Heart right ventricle (tissue), 16 donors: ENCODE results near the gene ZNF573. TPM values are rescaled to one million over a fixed set of nuclear protein-coding genes. Genes with fewer than 3 reads are reported as not detected.

ENCODE experiments used
- ATAC-seq, 8 donors: fragments of 200-7000 bp; cut with Tn5 transposase; one replicate each; pipeline ENCODE4 v1.9.1; 2020; ENCODE audit warnings: mild to moderate bottlenecking in 8 of 8, moderate library complexity in 8 of 8, moderate number of reproducible peaks in 1 of 8
- DNase-seq, 2 donors: peaks; one replicate each; pipeline ENCODE4 v3.0.0-alpha.2; 2020
- H3K27ac ChIP-seq, 10 donors: fragments of 200-600 bp; sonication (generic) in 2 of 10; one replicate each; pipeline versions ENCODE4 v1.5.0 to v1.8.0; 2020 to 2022; ENCODE audit warnings: mild to moderate bottlenecking in 3 of 10
- H3K27me3 ChIP-seq, 7 donors: fragments of 200-600 bp; one replicate each; pipeline ENCODE4 v1.8.0; 2021 to 2022; ENCODE audit warnings: mild to moderate bottlenecking in 2 of 7
- H3K36me3 ChIP-seq, 9 donors: fragments of 200-600 bp; sonication (generic) in 1 of 9; one replicate each; pipeline versions ENCODE4 v1.5.0 to v1.8.0; 2020 to 2022; ENCODE audit warnings: mild to moderate bottlenecking in 2 of 9
- H3K4me1 ChIP-seq, 9 donors: fragments of 200-600 bp; sonication (generic) in 1 of 9; one replicate each; pipeline versions ENCODE4 v1.5.0 to v1.8.0; 2020 to 2022; ENCODE audit warnings: mild to moderate bottlenecking in 4 of 9
- H3K4me3 ChIP-seq, 10 donors: fragments of 200-600 bp; sonication (generic) in 2 of 10; one replicate each; pipeline versions ENCODE4 v1.5.0 to v1.8.0; 2020 to 2022; ENCODE audit warnings: mild to moderate bottlenecking in 7 of 10, moderate library complexity in 2 of 10
- H3K9me3 ChIP-seq, 11 donors: fragments of 200-600 bp in 10 of 11; sonication (generic) in 2 of 11; one replicate each; pipeline versions ENCODE4 v1.5.0 to v1.8.0; 2013 to 2022; ENCODE audit warnings: mild to moderate bottlenecking in 2 of 11, control low read depth in 1 of 11, moderate library complexity in 1 of 11
- CTCF ChIP-seq, 9 donors: fragments of 200-600 bp; sonication (generic) in 2 of 9; IDR thresholded peaks; one replicate each; pipeline versions ENCODE4 v1.5.0 to v1.8.0; 2021 to 2022; ENCODE audit warnings: antibody characterized with exemption in 9 of 9, mild to moderate bottlenecking in 5 of 9, moderate library complexity in 1 of 9
- WGBS, 2 donors: extraction: QIAGEN DNeasy Blood & Tissue Kit; methylation state at CpG; one replicate each; pipeline ENCODE4 v1.1.7; 2013; ENCODE audit warnings: inconsistent platforms in 1 of 2; 5-methylcytosine and 5-hydroxymethylcytosine counted together
- intact Hi-C, 10 donors: fragments of 100-400 bp; cut with DNase I; formaldehyde crosslinking; loops; one replicate each; pipeline versions ENCODE4 v1.11.1 to v1.14.2; 2022
- polyA plus RNA-seq, 2 donors: library from polyadenylated mRNA; stranded (reverse); fragments of 200-250 nt; gene quantifications; one replicate each; pipeline ENCODE4 v1.2.3, GENCODE V29; 2013
- total RNA-seq, 10 donors: library from RNA; stranded (reverse); fragmentation: NEBNext Ultra II Directional in 3 of 10; extraction: Animal tissue kit (Norgen Biotek cat#: 25700) in 3 of 10; gene quantifications; one replicate each; pipeline versions ENCODE4 v1.2.1 to v1.2.4, GENCODE V29; 2021 to 2023
- donor health status: Arrhythmogenic right ventricular cardiomyopathy.
- donor health status: ischemic (EF 13 %, LVEDD 7.1; RV severe dilation, severe dysfunction).
- donor health status: healthy with polysubstance abuse.
- donor health status: DM: no; HTN: yes; CAD: no.
- donor health status: DM: no; HTN: no; CAD: no.
- donor health status: ischemic (EF 25% LVEDD 6.9; RV normal size, moderate dysfunction).
- donor health status: ischemic (EF 25% LVEDD 5.7; RV mildly dilated, moderate dysfunction).
- donor health status: healthy.
- donor health status: DM: yes; HTN: yes; CAD: no.
- donor health status: Ischemic cardiomyopathy.
- donor health status: ischemic (EF 35%, LVEDD 5.7; RV mildly dilated, moderate dysfunction).
- donor health status: nonischemic (EF 11% LVEDD 7.7; RV severe dilation, severe dysfunction).
- donor health status: DM: yes; HTN: yes; CAD: no.
- donor health status: PGD.
- donor health status: ischemic (EF 29% LVEDD 5.4; RV normal size, mild dysfunction).
- donor health status: nonischemic (EF 23%, LVEDD 6.1; RV moderate dilation, normal function).

The ZNF573 gene
- total and polyA plus RNA-seq, 12 donors: 0.99 to 14.1 (median 10.1) TPM

- Histone ChIP-seq H3K36me3 (peaks cover 0 to 27% (median 3%) of the 10 kb centered on the region in 9 donors), H3K4me3 (peak overlapping the region in 4 of 10 donors; percentile 59 to 77 (median 66)), H3K4me1 (peaks cover 0 to 18% (median 8%) of the 10 kb centered on the region in 9 donors), H3K27ac (peak overlapping the region in 1 of 10 donors; percentile 83), H3K27me3 (no peaks in the 10 kb centered on the region), H3K9me3 (peaks cover 0 to 40% (median 0%) of the 10 kb centered on the region in 11 donors)
- no peak for TF ChIP-seq CTCF (IDR thresholded peaks at IDR 0.05)
- 70 to 71% methylated on average over 11 of the region's 11 CpGs for WGBS, 2 donors
- ATAC-seq (no peak), DNase-seq (no peak)
- intact Hi-C loops: loop anchor here in 5 of 10 donors (2.0 to 10.0 kb wide), 4 partner anchors 26 to 186 kb away; partner anchors contain the start of genes ZFP30 (in 2 of the 5), ZNF540 (in 2 of the 5), ZNF571 (in 2 of the 5) and ZNF607 (in 1 of the 5)
Observed at GRCh38 chr19:37692956-37693620, 86.3 kb downstream of the ZNF573 start.

GRCh38 chr19:37691881-37692504 is 87.4 kb downstream of the ZNF573 start:
- no peaks in the 10 kb centered on the region for H3K27me3 ChIP-seq
- H3K4me1 ChIP-seq: peaks cover 0 to 18% (median 8%) of the 10 kb centered on the region in 9 donors
- peak; percentile 94 to 98 (median 98) for ATAC-seq
- intact Hi-C loops: loop anchor here in 5 of 10 donors (1.0 to 10.0 kb wide), 5 partner anchors 27 to 185 kb away; partner anchors contain the start of genes ZFP30 (in 2 of the 5), ZNF540 (in 2 of the 5), ZNF571 (in 2 of the 5) and ZNF607 (in 1 of the 5)
- H3K27ac ChIP-seq: peak overlapping the region in 9 of 10 donors; percentile 69 to 90 (median 82)
- H3K36me3 ChIP-seq: peaks cover 0 to 20% (median 3%) of the 10 kb centered on the region in 9 donors
- 0% methylated on average over 48 of the region's 48 CpGs for WGBS, 2 donors
- peaks cover 0 to 31% (median 0%) of the 10 kb centered on the region in 11 donors for H3K9me3 ChIP-seq
- DNase-seq: peak; percentile 85 to 89
- TF ChIP-seq CTCF (IDR thresholded peaks at IDR 0.05): peak in 3 of 9 donors; percentile 27 to 39 (median 35)
- H3K4me3 ChIP-seq: peak overlapping the region; percentile 34 to 83 (median 64)

Other genes starting within 250 kb of the ZNF573 start
- 1 to 10 TPM; 2.1 to 5.1 (median 3.5) TPM for gene ZNF571, start 184.8 kb downstream of the ZNF573 start, total RNA-seq
- gene ZNF571, start 184.8 kb downstream of the ZNF573 start, polyA plus RNA-seq: 1 to 10 TPM; 1.2 to 3.3 TPM
- gene ZNF540, start 184.7 kb downstream of the ZNF573 start, total RNA-seq: 1 to 10 TPM; 3.1 to 7.2 (median 5.0) TPM
- 1 to 10 TPM; 2.6 to 7.7 TPM for gene ZNF540, start 184.7 kb downstream of the ZNF573 start, polyA plus RNA-seq
- 10 to 100 TPM in 1 of 10 donors, 1 to 10 TPM in 9; 6.6 to 12.1 (median 7.9) TPM for gene ZFP30, start 124.1 kb downstream of the ZNF573 start, total RNA-seq
- gene ZFP30, start 124.1 kb downstream of the ZNF573 start, polyA plus RNA-seq: 1 to 10 TPM; 1.5 to 4.2 TPM
- 1 to 10 TPM; 3.0 to 8.4 (median 6.1) TPM for gene ZNF607, start 59.8 kb downstream of the ZNF573 start, total RNA-seq
- gene ZNF607, start 59.8 kb downstream of the ZNF573 start, polyA plus RNA-seq: 1 to 10 TPM; 2.0 to 2.3 TPM
- gene WDR87, start 127.0 kb upstream of the ZNF573 start, total RNA-seq: under 1 TPM in 1 of 10 donors, not detected in 9; 0.04 TPM
- gene WDR87, start 127.0 kb upstream of the ZNF573 start, polyA plus RNA-seq: not detected
- gene SIPA1L3, start 127.6 kb upstream of the ZNF573 start, total RNA-seq: 10 to 100 TPM in 8 of 10 donors, 1 to 10 TPM in 2; 5.2 to 24.2 (median 12.7) TPM
- 1 to 10 TPM; 2.8 to 8.4 TPM for gene SIPA1L3, start 127.6 kb upstream of the ZNF573 start, polyA plus RNA-seq